SK-N-SH (cell line): ENCODE data around the gene ST7.

ENCODE experiments used
- CTCF ChIP-seq: fragments of 200-600 bp; sonication (generic); IDR thresholded peaks from 2 replicates; pipeline ENCODE4 v1.6.1; 2017; ENCODE audit warnings: antibody characterized with exemption, mild to moderate bottlenecking, moderate library complexity
- POLR2AphosphoS5 ChIP-seq: IDR thresholded peaks from 2 replicates; pipeline ENCODE4 v1.6.1; 2012; ENCODE audit warnings: low read depth, low read length

GRCh38 chr7:116968631-116969030 lies 15.3 kb downstream of the ST7 start:
- TF ChIP-seq POLR2AphosphoS5 (no peak), CTCF (no peak)
